A673 (cell line): ENCODE results near the gene LRRC36. TPM values are rescaled to one million over a fixed set of nuclear protein-coding genes. Genes with fewer than 3 reads are reported as not detected.

ENCODE experiments used
- BruUV-seq: library from RNA; stranded (reverse); fragments of 400-500 nt; replicated peaks from 2 replicates; lab custom pipeline; 2021; lab: Mats Ljungman, UMichigan
- CTCF ChIA-PET: fragments of 300-600 bp; sonication (Branson Sonifier 250); formaldehyde crosslinking; loops from one replicate; lab custom pipeline; 2022; ENCODE audit warnings: antibody characterized with exemption; lab: Charles Lee
- POLR2A ChIA-PET: fragments of 300-600 bp; sonication (Branson Sonifier 250); formaldehyde crosslinking; loops from one replicate; lab custom pipeline; 2022; ENCODE audit warnings: antibody characterized with exemption; ENCODE audit not compliant: low non-redundant PET; lab: Charles Lee
- DNase-seq: peaks from one replicate; pipeline ENCODE4 v3.0.0-alpha.2; 2015; ENCODE audit warnings: low spot score
- H3K27ac ChIP-seq: fragments of 200-600 bp; sonication (generic); 2 replicates; pipeline ENCODE4 v1.5.1; 2016; ENCODE audit warnings: mixed run types, low read depth, mild to moderate bottlenecking, mixed read lengths, antibody characterized with exemption, low read length; ENCODE audit not compliant: poor library complexity, severe bottlenecking
- H3K27me3 ChIP-seq: fragments of 200-600 bp; sonication (generic); replicated peaks from 2 replicates; pipeline ENCODE4 v1.6.1; 2017; ENCODE audit warnings: mixed run types, low read depth, mild to moderate bottlenecking, mixed read lengths, antibody characterized with exemption, low read length; ENCODE audit not compliant: insufficient read depth, poor library complexity
- H3K36me3 ChIP-seq: fragments of 200-600 bp; sonication (generic); 2 replicates; pipeline ENCODE4 v1.6.1; 2016; ENCODE audit warnings: mixed run types, mild to moderate bottlenecking, mixed read lengths, antibody characterized with exemption, low read length; ENCODE audit not compliant: insufficient read depth, poor library complexity, severe bottlenecking
- H3K4me1 ChIP-seq: fragments of 200-600 bp; sonication (generic); 2 replicates; pipeline ENCODE4 v1.6.1; 2017; ENCODE audit warnings: mixed run types, mild to moderate bottlenecking, mixed read lengths, antibody characterized with exemption, low read length; ENCODE audit not compliant: insufficient read depth, poor library complexity, severe bottlenecking
- H3K4me3 ChIP-seq: fragments of 200-600 bp; sonication (generic); 2 replicates; pipeline ENCODE4 v1.5.1; 2016; ENCODE audit warnings: low read depth, mixed run types, mild to moderate bottlenecking, mixed read lengths, low read length; ENCODE audit not compliant: poor library complexity, severe bottlenecking
- H3K9me3 ChIP-seq: fragments of 200-600 bp; sonication (generic); 2 replicates; pipeline ENCODE4 v1.6.1; 2016; ENCODE audit warnings: mixed run types, low read depth, mild to moderate bottlenecking, mixed read lengths, antibody characterized with exemption, low read length; ENCODE audit not compliant: poor library complexity, severe bottlenecking
- CTCF ChIP-seq: fragments of 300-800, 200-600 bp; sonication (generic); conservative IDR thresholded peaks from 2 replicates; pipeline ENCODE4 v1.5.1; 2017; ENCODE audit warnings: low read depth, mild to moderate bottlenecking, antibody characterized with exemption, low read length, moderate library complexity, mixed read lengths
- EZH2 ChIP-seq: fragments of 200-600 bp; sonication (generic); IDR thresholded peaks from 2 replicates; pipeline ENCODE4 v1.6.1; 2017; ENCODE audit warnings: borderline replicate concordance, low read depth, mild to moderate bottlenecking, mixed read lengths, antibody characterized with exemption, low read length; ENCODE audit not compliant: poor library complexity, severe bottlenecking
- intact Hi-C: fragments of 100-400 bp; cut with micrococcal nuclease; formaldehyde crosslinking; loops from one replicate; pipeline ENCODE4 v1.10.0; 2022; ENCODE audit not compliant: unreplicated experiment
- total RNA-seq: library from RNA; stranded (reverse); gene quantifications from 2 replicates; pipeline ENCODE4 v1.2.3, GENCODE V29; 2021

Gene LRRC36
- total RNA-seq, 1 experiment from 2014 or later = not detected

DNA sequence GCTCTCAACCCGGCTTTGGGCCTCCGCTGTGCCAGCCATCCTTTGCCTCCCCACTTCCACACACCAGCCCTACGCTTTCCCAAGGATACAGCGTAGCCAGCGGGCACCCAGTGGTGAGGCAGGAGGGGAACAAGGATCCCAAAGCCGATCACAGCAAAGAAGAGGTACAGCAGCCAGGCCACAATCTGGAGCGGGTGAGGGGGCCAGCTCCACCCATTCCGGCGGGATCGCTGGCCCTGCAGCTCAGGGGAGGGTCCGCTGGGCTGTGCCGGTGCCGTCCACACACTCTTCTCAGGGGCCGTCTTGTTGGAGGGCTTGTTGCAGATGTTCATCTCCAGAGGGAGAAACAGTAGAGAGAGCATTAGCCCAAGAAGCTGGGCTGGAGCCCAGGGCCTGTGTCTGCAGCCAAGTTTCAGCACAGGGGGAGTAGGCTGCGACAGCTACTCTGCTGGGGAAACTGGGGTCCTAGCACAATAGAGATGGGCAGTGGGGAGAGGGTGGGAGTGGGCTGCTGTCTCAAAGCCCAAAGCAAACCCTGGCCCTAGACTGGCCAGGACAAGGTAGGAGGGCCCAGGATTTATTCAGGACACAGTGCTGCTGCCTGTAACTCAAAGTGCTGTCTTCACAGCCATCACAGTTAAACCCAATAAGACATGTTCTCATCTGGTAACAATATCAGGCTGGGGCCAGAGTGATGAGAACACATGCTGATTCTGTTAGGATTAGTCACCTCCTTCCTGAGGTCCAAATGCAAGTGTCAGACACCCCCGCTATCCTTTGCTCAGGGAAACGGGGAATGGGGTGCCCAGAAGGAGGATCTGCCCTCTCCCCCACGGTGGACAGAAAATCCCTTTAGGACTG is 79.7 kb downstream of the LRRC36 start:
- Histone ChIP-seq H3K4me1 (no peaks in the 10 kb centered on the region), H3K36me3 (no peaks in the 10 kb centered on the region), H3K4me3 (no peak overlapping the region), H3K27me3 (no peaks in the 10 kb centered on the region), H3K9me3 (no peaks in the 10 kb centered on the region), H3K27ac (no peak overlapping the region)
- BruUV-seq = no TSS peak
- no peak for DNase-seq
- no peak for TF ChIP-seq CTCF
- no peak for TF ChIP-seq EZH2
- POLR2A ChIA-PET = no interaction called here
- intact Hi-C loops = no loop called here
- CTCF ChIA-PET = interaction anchor here (0.6 kb wide), 1 partner anchor 733 kb away, joined by 4 read pairs; no protein-coding TSS in a partner anchor

GRCh38 chr16:67407176-67407787 is 80.7 kb downstream of the LRRC36 start:
- Histone ChIP-seq H3K36me3 (no peaks in the 10 kb centered on the region), H3K4me3 (no peak overlapping the region), H3K27ac (no peak overlapping the region), H3K9me3 (no peaks in the 10 kb centered on the region), H3K4me1 (no peaks in the 10 kb centered on the region), H3K27me3 (no peaks in the 10 kb centered on the region)
- POLR2A ChIA-PET = no interaction called here
- no TSS peak for BruUV-seq
- no peak for DNase-seq
- TF ChIP-seq EZH2 = no peak
- TF ChIP-seq CTCF = no peak
- intact Hi-C loops = no loop called here
- CTCF ChIA-PET = no interaction called here

DNA sequence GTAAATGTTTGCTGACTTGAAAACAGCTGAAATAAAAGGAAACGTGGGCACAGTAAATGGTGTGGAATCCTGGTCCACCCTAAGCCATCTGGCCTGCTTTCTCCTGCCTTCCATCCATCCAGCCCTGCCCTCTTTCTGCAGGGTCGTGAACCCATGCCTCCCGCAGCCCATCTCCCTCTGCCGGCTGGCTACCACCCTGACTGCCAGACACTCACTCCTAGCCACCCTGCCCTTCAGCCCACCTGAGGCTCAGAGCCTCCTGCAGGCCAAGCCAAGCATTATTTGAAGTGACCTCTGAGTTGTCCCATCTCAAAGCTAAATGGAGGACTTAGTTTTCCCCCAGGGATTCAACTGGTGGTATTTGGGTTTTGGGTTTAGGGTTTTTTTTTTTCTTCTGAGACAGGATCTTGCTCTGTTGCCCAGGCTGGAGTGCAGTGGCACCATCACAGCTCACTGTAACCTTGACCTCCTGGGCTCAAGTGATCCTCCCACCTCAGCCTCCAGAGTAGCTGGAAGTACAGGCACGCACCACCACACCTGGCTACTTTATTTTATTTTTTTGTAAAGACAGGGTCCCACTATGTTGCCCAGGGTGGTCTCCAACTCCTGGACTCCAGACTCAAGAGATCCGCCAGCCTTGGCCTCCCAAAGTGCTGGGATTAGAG is 81.3 kb downstream of the LRRC36 start:
- Histone ChIP-seq H3K27ac (no peak overlapping the region), H3K9me3 (no peaks in the 10 kb centered on the region), H3K4me1 (no peaks in the 10 kb centered on the region), H3K4me3 (no peak overlapping the region), H3K27me3 (no peaks in the 10 kb centered on the region), H3K36me3 (no peaks in the 10 kb centered on the region)
- no TSS peak for BruUV-seq
- ChIA-PET POLR2A (no interaction called here), CTCF (interaction anchor here (1.6 kb wide), 1 partner anchor 8 kb away, joined by 5 read pairs; no protein-coding TSS in a partner anchor)
- DNase-seq = no peak
- intact Hi-C loops = no loop called here
- TF ChIP-seq EZH2 (no peak), CTCF (no peak)
